Effector memory CD8-positive, alpha-beta T cell (primary cell): ENCODE measurements around the gene ZNF385D.

ENCODE experiments used
- ATAC-seq: fragments of 150-1000 bp; cut with Tn5 transposase; replicated peaks from 2 replicates; pipeline ENCODE4 v1.10.0; 2021; ENCODE audit warnings: mild to moderate bottlenecking, moderate library complexity
- DNase-seq, 3 experiments: peaks; one replicate each; pipeline ENCODE4 v3.0.0; 2021
- H3K27ac Mint-ChIP-seq, 2 donors: one replicate each; pipeline ENCODE4 v1.8.0; 2022; ENCODE audit warnings: mild to moderate bottlenecking in 2 of 2, mixed read lengths in 2 of 2, moderate library complexity in 2 of 2
- H3K27me3 Mint-ChIP-seq, 2 donors: one replicate each; pipeline ENCODE4 v1.8.0; 2022; ENCODE audit warnings: mixed read lengths in 2 of 2
- H3K36me3 Mint-ChIP-seq: one replicate; pipeline ENCODE4 v1.8.0; 2022; ENCODE audit warnings: mild to moderate bottlenecking, moderate library complexity, mixed read lengths; ENCODE audit not compliant: insufficient read depth
- H3K4me1 Mint-ChIP-seq, 2 donors: one replicate each; pipeline ENCODE4 v1.8.0; 2022; ENCODE audit warnings: low read depth in 2 of 2, mixed read lengths in 2 of 2
- H3K4me3 Mint-ChIP-seq, 2 donors: one replicate each; pipeline ENCODE4 v1.8.0; 2022; ENCODE audit warnings: mild to moderate bottlenecking in 2 of 2, mixed read lengths in 2 of 2, moderate library complexity in 2 of 2
- H3K9me3 Mint-ChIP-seq, 2 donors: one replicate each; pipeline ENCODE4 v1.8.0; 2022; ENCODE audit warnings: mixed read lengths in 2 of 2

The ZNF385D gene

DNA sequence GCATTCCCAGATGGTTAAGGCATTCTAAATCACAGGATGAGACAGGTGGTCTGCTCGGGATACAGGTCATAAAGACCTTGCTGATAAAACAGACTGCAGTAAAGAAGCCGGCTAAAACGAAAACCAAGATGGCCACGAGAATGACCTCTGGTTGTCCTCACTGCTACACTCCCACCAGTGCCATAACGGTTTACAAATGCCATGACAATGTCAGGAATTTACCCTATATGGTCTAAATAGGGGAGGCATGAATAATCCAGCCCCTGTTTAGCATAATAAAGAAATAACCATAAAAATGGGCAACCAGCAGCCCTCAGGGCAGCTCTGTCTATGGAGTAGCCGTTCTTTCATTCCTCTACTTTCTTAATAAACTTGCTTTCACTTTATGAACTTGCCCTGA is 151.1 kb downstream of the ZNF385D start:
- no peak overlapping the region for H3K4me3 Mint-ChIP-seq
- ATAC-seq (no peak), DNase-seq (no peak)
- no peaks in the 10 kb centered on the region for H3K27me3 Mint-ChIP-seq
- no peaks in the 10 kb centered on the region for H3K36me3 Mint-ChIP-seq
- no peaks in the 10 kb centered on the region for H3K4me1 Mint-ChIP-seq
- H3K27ac Mint-ChIP-seq, result no peak overlapping the region
- peaks cover 10 to 15% of the 10 kb centered on the region in 2 donors for H3K9me3 Mint-ChIP-seq

DNA sequence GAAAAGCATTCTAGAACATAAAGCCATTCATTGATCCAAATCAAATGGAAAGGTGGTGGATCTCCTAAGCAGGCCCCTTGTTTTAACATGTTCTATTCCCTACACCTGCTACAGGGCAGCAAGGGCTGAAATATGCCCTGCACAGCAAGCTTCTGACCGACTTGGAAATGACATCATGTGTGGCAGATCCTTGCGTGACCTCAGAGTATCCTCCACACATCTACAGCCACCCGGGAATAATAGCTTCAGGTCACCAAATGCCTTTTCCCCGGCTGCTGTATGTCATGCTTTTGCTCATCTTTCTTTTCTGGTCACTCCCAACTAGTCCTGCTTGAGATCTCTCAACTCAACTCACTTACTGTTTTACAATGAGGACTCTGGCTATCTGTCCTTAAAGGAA is 158.2 kb downstream of the ZNF385D start:
- Mint-ChIP-seq H3K9me3 (peaks cover 0 to 2% of the 10 kb centered on the region in 2 donors), H3K36me3 (no peaks in the 10 kb centered on the region), H3K4me3 (no peak overlapping the region), H3K4me1 (no peaks in the 10 kb centered on the region), H3K27ac (peak overlapping the region in 1 of 2 donors; percentile 13), H3K27me3 (no peaks in the 10 kb centered on the region)
- ATAC-seq (no peak), DNase-seq (no peak)

DNA sequence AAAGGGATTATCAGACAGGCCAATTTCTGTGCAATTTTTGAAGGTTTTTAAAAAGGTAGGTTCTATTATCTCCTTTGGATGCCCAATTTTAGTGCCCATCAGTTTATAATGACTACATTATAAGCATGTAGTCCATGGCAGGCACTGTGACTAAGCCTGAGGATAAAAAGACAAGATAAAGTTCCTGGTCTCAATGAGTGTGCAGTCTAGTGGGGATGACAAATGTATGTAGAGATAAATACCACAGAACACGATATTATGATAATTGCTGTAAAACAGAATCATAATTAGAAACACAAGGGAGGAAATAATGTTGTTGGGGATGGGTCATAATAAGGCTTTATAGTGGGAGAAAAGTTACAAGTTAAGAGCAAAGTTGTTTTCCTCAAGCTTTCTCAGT is 163.1 kb downstream of the ZNF385D start:
- H3K27ac Mint-ChIP-seq, result no peak overlapping the region
- H3K27me3 Mint-ChIP-seq, result no peaks in the 10 kb centered on the region
- ATAC-seq, result no peak
- H3K4me3 Mint-ChIP-seq, result no peak overlapping the region
- no peaks in the 10 kb centered on the region for H3K4me1 Mint-ChIP-seq
- no peaks in the 10 kb centered on the region for H3K36me3 Mint-ChIP-seq
- peaks cover 5 to 10% of the 10 kb centered on the region in 2 donors for H3K9me3 Mint-ChIP-seq
- DNase-seq, result no peak

DNA sequence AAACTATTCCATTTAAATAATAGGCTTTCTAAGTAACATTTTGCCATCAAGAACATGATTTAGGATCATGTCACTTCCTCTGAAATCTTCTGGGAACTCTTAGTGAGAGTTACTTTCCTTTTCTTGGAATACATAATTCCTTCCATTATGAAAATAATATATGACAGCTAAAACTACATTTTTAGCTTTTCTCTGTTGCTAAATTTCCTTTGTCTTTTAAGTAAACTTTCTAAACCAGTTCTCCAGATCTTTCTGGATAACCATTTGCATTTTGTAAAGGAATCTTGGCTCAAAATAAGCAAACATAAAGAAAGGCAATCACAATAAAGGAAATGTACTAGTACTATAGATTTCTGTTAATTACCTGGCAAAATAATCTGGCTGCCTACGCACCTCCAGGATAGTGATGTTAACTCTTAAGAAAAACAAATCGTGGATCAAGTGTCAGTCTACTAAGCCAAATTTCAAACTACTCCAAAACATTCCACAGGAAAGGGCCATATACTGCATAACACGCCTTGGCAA is 165.7 kb downstream of the ZNF385D start:
- H3K4me1 Mint-ChIP-seq, result no peaks in the 10 kb centered on the region
- no peaks in the 10 kb centered on the region for H3K27me3 Mint-ChIP-seq
- no peaks in the 10 kb centered on the region for H3K36me3 Mint-ChIP-seq
- H3K27ac Mint-ChIP-seq, result no peak overlapping the region
- DNase-seq, result no peak
- H3K4me3 Mint-ChIP-seq, result no peak overlapping the region
- ATAC-seq, result no peak
- peaks cover 10 to 18% of the 10 kb centered on the region in 2 donors for H3K9me3 Mint-ChIP-seq

DNA sequence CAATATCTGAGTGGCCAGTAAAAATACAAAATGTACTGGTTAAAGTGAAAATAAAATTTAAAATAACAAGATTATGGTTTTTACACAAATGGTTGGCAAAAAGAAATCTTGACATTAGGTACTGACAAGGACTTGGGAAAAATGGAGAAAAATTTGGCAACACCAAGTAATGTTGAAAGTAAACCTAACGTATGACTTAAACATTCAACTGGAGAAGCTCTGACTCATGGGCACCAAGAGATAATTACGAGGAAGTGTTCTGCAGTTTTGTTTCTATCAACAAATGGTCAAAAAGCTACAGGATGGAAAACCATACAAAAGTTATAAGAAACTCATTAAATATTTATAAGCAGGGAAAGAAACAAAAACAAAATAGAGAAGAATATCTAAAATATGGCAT is 177.7 kb downstream of the ZNF385D start:
- no peaks in the 10 kb centered on the region for H3K4me1 Mint-ChIP-seq
- H3K36me3 Mint-ChIP-seq, result no peaks in the 10 kb centered on the region
- H3K4me3 Mint-ChIP-seq, result no peak overlapping the region
- H3K9me3 Mint-ChIP-seq, result peaks cover 5 to 8% of the 10 kb centered on the region in 2 donors
- ATAC-seq (no peak), DNase-seq (no peak)
- no peak overlapping the region for H3K27ac Mint-ChIP-seq
- no peaks in the 10 kb centered on the region for H3K27me3 Mint-ChIP-seq

DNA sequence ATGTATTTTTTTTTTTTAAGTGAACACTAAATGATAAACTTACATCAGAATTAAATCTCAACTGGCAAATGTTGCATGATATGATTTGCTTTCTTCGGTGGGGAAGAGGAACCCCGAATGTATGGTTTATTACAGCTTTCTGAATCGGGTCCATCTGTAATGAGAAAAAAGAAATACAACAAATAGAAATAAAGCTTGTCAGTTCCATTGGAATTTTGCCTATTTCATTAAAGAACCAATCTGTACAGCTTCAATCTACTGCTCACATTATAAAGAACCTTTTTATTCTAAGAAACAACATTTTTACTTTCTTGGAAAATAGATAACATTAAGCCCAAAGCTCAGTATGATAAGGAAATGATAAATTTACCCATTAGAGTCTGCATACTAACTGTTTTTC is 186.5 kb downstream of the ZNF385D start:
- no peak for DNase-seq
- Mint-ChIP-seq H3K27me3 (no peaks in the 10 kb centered on the region), H3K9me3 (peaks cover 6 to 8% of the 10 kb centered on the region in 2 donors), H3K4me3 (no peak overlapping the region), H3K27ac (no peak overlapping the region), H3K36me3 (no peaks in the 10 kb centered on the region), H3K4me1 (no peaks in the 10 kb centered on the region)
- ATAC-seq, result no peak

DNA sequence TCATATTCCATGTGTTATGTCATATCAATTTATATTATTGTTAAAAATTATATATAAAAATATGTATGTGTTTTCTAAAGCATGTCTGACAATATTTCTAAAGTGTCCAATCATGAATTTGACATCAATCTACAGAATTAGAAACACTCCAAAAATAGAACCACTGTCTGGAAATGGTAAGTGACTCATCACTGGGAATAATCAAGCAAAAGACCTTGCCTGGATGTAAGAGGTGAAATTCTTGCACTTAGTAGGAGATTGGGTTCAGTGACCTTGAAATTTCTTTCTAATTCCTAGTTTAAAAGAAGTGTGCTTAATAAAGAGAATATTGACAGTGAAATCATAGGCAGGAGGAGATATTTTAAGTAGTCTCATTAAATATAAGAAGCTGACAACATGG is 188.8 kb downstream of the ZNF385D start:
- Mint-ChIP-seq H3K27me3 (no peaks in the 10 kb centered on the region), H3K9me3 (peaks cover 7 to 12% of the 10 kb centered on the region in 2 donors), H3K27ac (no peak overlapping the region), H3K4me1 (no peaks in the 10 kb centered on the region), H3K36me3 (no peaks in the 10 kb centered on the region), H3K4me3 (no peak overlapping the region)
- DNase-seq (no peak), ATAC-seq (no peak)

DNA sequence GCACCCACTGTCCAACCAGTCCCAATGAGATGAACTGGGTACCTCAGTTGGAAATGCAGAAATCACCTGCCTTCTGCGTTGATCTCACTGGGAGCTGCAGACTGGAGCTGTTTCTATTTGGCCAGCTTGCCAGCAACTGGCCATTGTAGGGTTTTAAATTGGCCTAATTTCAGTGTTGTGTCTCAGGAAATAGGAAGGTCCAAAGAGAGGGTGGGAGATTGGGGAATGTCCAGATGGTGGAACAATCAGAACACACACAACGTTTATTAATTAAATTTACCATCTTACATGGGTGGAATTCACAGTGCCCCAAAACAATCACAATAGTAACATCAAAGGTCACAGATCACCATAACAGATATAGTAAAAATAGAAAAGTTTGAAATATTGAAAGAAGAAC is 189.5 kb downstream of the ZNF385D start:
- DNase-seq, result no peak
- Mint-ChIP-seq H3K4me3 (no peak overlapping the region), H3K27ac (no peak overlapping the region), H3K4me1 (no peaks in the 10 kb centered on the region), H3K36me3 (no peaks in the 10 kb centered on the region), H3K9me3 (peaks cover 7 to 17% of the 10 kb centered on the region in 2 donors), H3K27me3 (no peaks in the 10 kb centered on the region)
- ATAC-seq, result no peak

DNA sequence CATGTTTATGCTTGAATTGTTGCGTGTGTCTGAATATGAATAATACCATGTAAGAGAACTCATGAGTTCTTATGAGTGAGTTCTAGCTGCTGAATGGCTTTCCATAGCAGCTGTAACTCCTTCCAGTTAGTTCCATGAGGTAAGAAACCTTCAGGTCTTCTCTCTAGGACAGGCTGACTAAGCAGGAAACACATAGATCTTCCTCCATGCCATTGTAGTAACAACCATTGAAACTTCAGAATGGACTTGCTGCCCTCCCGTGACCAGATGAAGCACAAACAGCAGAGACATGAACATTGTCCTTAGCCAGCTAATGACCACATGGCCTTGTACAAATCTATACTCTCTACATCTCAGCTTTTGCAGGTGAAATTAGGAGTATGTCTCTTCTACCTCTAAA is 200.0 kb downstream of the ZNF385D start:
- Mint-ChIP-seq H3K36me3 (no peaks in the 10 kb centered on the region), H3K27me3 (no peaks in the 10 kb centered on the region), H3K4me3 (no peak overlapping the region), H3K4me1 (no peaks in the 10 kb centered on the region), H3K9me3 (peaks cover 0 to 7% of the 10 kb centered on the region in 2 donors), H3K27ac (no peak overlapping the region)
- no peak for DNase-seq
- ATAC-seq, result no peak

DNA sequence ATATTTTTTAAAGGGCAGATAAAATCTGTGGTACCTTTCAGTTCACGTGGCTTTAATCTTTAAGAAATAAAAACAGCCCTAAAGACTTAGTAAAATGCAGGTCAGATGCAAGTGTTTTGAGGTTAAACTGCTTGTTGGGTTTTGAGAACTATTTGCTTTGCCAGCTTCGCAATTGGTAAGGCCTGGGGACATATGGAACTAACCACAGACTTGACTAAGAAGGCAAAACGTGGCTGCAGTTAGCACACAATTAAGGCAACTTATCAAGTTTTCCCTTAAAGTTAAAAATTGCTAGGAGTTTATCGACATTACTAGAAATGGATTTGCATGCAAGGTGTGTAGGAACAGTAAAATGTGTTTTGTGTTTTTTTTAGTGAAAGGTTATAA is 206.9 kb downstream of the ZNF385D start:
- DNase-seq (no peak), ATAC-seq (no peak)
- Mint-ChIP-seq H3K36me3 (no peaks in the 10 kb centered on the region), H3K4me1 (no peaks in the 10 kb centered on the region), H3K9me3 (peaks cover 0 to 7% of the 10 kb centered on the region in 2 donors), H3K4me3 (no peak overlapping the region), H3K27ac (no peak overlapping the region), H3K27me3 (no peaks in the 10 kb centered on the region)

DNA sequence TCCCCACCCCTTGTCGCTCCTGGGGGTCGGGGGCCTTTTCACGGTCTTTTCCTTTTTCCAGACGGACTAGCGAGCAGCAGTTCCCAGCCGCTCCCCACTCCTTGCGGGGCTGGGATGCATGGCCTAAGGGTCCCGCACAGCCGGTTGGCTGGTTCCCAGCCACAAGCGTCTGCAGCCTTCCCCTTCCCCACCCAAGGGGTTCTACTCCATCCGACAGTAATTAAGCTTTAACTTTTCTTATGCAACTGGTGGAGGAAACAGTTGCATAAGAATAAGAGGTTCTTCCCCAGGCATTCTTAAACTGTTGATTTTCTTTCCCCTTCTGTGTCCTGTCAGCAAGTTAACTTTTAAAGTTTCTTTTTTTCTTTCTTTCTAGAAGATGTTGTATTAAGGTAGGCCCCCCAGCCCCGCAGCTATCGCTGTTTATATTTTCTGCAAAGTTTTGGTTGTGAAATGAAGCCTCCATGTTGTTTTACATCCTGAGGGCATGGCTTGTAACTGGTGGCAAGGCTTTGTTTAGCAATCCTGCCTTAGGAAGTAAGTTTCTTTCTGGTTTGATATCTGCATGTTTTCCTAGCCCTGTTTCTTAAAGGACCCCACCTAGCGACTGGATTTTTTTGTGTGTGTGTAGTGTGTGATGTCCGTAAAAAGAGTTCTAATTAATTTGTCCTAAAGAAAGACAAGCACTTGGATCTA is 207.5 kb downstream of the ZNF385D start:
- no peaks in the 10 kb centered on the region for H3K27me3 Mint-ChIP-seq
- ATAC-seq (no peak), DNase-seq (no peak)
- no peaks in the 10 kb centered on the region for H3K4me1 Mint-ChIP-seq
- H3K9me3 Mint-ChIP-seq, result peaks cover 0 to 5% of the 10 kb centered on the region in 2 donors
- no peak overlapping the region for H3K27ac Mint-ChIP-seq
- H3K36me3 Mint-ChIP-seq, result no peaks in the 10 kb centered on the region
- H3K4me3 Mint-ChIP-seq, result no peak overlapping the region

DNA sequence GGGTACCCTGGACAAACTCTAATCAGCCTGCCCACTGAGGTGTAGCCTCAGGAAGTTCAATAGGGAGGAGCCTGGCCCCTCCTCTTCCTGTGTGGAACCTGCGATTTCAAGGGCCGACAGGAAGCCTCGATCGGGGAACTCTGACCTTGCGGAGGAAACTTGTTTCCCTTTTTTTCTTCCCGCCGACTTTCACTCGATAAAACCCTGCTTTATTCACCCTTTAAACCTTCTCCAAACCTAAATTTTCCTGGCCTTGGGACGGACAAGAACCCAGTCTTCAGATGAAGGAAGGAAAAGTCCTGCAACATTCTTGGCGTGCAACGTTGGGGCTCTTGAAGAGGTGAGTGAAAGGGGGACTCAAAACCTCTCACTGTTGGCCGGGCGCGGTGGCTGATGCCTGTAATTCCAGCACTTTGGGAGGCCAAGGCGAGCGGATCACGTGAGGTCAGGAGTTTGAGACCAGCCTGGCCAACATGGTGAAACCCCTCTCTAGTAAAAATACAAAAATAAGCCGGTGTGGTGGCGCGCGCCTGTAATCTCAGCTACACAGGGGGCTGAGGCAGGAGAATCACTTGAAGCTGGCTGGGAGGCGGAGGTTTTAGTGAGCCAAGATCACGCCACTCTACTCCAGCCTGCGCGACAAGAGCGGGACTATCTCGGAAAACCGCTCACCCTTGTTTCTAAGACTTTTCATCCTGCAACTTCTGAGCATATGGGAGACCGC is 208.2 kb downstream of the ZNF385D start:
- ATAC-seq, result no peak
- Mint-ChIP-seq H3K9me3 (peaks cover 0 to 3% of the 10 kb centered on the region in 2 donors), H3K36me3 (no peaks in the 10 kb centered on the region), H3K27me3 (no peaks in the 10 kb centered on the region), H3K4me3 (no peak overlapping the region), H3K27ac (no peak overlapping the region), H3K4me1 (no peaks in the 10 kb centered on the region)
- DNase-seq, result no peak

DNA sequence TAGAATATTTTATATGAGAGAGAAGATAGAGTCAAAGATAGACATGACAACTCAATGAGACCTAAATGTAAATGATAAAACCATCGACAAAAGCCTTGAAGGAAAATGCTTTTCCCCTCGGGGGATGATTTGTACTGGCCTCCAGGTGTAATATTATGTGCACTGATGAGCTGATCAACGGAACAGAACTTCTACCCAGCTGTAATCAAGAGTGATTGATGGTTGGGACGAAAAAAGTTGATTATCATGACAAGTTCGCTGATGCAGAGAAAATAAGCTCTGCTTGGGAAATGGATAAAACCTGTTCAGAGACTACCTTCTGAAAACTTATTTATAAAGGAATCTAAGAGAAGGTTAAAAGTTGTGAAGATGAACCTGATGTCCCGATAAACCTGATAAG is 210.7 kb downstream of the ZNF385D start:
- no peak overlapping the region for H3K27ac Mint-ChIP-seq
- DNase-seq, result no peak
- H3K27me3 Mint-ChIP-seq, result no peaks in the 10 kb centered on the region
- peaks cover 0 to 9% of the 10 kb centered on the region in 2 donors for H3K9me3 Mint-ChIP-seq
- H3K4me1 Mint-ChIP-seq, result no peaks in the 10 kb centered on the region
- no peaks in the 10 kb centered on the region for H3K36me3 Mint-ChIP-seq
- ATAC-seq, result no peak
- no peak overlapping the region for H3K4me3 Mint-ChIP-seq

DNA sequence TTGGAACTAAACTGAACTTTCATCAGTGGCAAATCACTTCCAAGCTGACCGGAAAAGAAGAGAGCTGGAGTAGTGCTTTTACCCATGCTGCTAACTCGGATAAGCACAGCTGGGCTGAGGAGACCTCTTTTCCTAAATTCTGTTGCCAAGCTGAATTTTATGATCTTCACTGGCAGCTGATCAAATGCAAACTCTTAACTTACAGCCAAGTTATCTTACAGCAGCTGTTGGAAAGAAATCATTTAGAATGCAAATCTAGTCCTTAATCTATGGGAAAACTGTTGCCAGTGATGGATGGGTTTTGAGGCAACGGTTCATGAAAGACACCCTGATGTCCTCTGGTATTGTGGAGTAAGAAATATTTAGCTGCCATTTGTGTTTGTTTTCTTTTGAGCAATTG is 216.5 kb downstream of the ZNF385D start:
- Mint-ChIP-seq H3K27me3 (no peaks in the 10 kb centered on the region), H3K4me3 (no peak overlapping the region), H3K4me1 (no peaks in the 10 kb centered on the region), H3K36me3 (no peaks in the 10 kb centered on the region), H3K9me3 (peaks cover 0 to 19% of the 10 kb centered on the region in 2 donors), H3K27ac (no peak overlapping the region)
- DNase-seq, result no peak
- ATAC-seq, result no peak
